Measurements from ENCODE around the gene TNK1. TPM values are rescaled to one million over a fixed set of nuclear protein-coding genes. Genes with fewer than 3 reads are reported as not detected.
A peak's percentile ranks its signal among the peaks of the same experiment; 100 is the strongest.

Gene TNK1
- total RNA-seq, 1 experiment from 2014 or later = 16.8 TPM

DNA sequence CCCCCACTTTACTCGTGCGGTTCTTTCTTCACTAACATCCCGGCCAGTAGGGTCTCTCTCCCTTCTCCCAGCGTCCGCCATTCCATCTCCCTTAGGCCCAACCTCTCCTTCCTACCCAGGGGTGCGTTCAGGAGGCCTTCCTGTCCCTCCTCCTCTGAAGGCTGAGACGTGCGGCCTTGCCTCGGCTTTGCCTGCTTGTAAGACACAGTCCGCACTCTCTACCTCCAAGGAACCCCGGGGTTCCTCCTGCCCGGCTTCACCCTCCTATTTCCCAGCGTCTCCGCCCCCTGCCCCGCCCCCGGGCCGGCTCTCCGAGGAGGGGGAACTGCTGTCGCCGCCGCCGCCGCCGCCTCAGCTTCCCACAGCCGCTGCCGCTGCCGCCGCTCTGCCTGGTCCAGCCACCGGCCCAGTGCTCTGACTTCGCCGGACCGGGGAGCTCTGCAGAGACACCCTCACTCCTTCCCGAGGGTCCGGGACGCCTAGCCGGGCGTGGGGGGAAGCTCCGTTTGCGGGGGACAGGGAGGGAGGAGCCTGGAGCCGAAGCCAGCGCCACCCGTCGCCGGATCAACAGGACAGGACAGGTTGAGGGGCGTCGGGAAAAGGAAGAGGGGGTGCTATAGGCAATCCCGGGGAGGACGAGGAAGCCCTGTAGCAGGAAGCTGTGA, 57.2 kb downstream of the TNK1 start:
- Histone ChIP-seq H3K27ac (ENCODE audit: low read depth, low read length) (no peak overlapping the region), H4K20me1 (ENCODE audit: insufficient read depth) (no peaks in the 10 kb centered on the region), H3K4me1 (ENCODE audit: control insufficient read depth in 1 of 2, insufficient read depth in 2 of 2, low read length in 2 of 2) (peaks cover 13 to 32% of the 10 kb centered on the region in 2 experiments), H2AFZ (ENCODE audit: low read depth, low read length, poor library complexity, severe bottlenecking) (no peak overlapping the region), H3K9me3 (ENCODE audit: control insufficient read depth in 1 of 2, insufficient read depth in 1 of 2, low read depth in 1 of 2, low read length in 2 of 2) (no peaks in the 10 kb centered on the region), H3K9ac (ENCODE audit: low read length) (0 out of 2 replicates have a peak overlapping the region, but pooled peaks have one; percentile 77), H3K79me2 (ENCODE audit: insufficient read depth, low read length) (no peaks in the 10 kb centered on the region), H3K36me3 (ENCODE audit: control insufficient read depth in 1 of 2, insufficient read depth in 2 of 2, low read length in 2 of 2) (no peaks in the 10 kb centered on the region), H3K4me2 (ENCODE audit: low read length) (no peak overlapping the region), H3K27me3 (ENCODE audit: insufficient read depth, low read length) (no peaks in the 10 kb centered on the region), H3K4me3 (replicated peaks in 1 of 2; ENCODE audit: low read depth in 1 of 2, low read length in 2 of 2) (no peak overlapping the region), H3K9me2 (ENCODE audit: insufficient read depth) (no peaks in the 10 kb centered on the region)
- no peak for ATAC-seq
- intact Hi-C loops (cut with micrococcal nuclease) = loop anchor here (1.0 to 10.0 kb wide), 6 partner anchors 44 to 249 kb away; partner anchors contain the start of genes CLDN7, PLSCR3, POLR2A and SENP3
- RAD21 ChIA-PET (ENCODE audit: low non-redundant PET in 1 of 2, low total read pairs in 2 of 2, uncharacterized antibody in 2 of 2, unreplicated experiment in 2 of 2) = no interaction called here
- POLR2A ChIA-PET = no interaction called here
- no peak for DNase-seq (ENCODE audit: low read depth, low spot score)
- no TSS peak for BruUV-seq (replicated peaks)
- CTCF ChIA-PET = no interaction called here
- TF ChIP-seq SRF (IDR thresholded peaks at IDR 0.05; ENCODE audit: low read depth) (no peak), ZNF274 (IDR thresholded peaks at IDR 0.05; ENCODE audit: low read depth, low read length) (no peak), YY1 (IDR thresholded peaks at IDR 0.05; ENCODE audit: extremely low read depth, insufficient replicate concordance, low read depth, low read length) (no peak), EZH2 (IDR thresholded peaks at IDR 0.05) (no peak), JUND (IDR thresholded peaks at IDR 0.05) (no peak), EGR1 (IDR thresholded peaks at IDR 0.05; ENCODE audit: low read depth) (no peak), ELF1 (IDR thresholded peaks at IDR 0.05; ENCODE audit: borderline replicate concordance, low read depth) (no peak), TCF7L2 (IDR thresholded peaks at IDR 0.05; ENCODE audit: borderline replicate concordance, extremely low read depth, insufficient read depth, insufficient read length) (no peak), ZFX (IDR thresholded peaks at IDR 0.05) (no peak)
- TF ChIP-seq, protein P1, sequence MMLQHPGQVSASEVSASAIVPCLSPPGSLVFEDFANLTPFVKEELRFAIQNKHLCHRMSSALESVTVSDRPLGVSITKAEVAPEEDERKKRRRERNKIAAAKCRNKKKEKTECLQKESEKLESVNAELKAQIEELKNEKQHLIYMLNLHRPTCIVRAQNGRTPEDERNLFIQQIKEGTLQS (IDR thresholded peaks at IDR 0.05) = no peak
- TF ChIP-seq, protein P2, sequence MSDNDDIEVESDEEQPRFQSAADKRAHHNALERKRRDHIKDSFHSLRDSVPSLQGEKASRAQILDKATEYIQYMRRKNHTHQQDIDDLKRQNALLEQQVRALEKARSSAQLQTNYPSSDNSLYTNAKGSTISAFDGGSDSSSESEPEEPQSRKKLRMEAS (IDR thresholded peaks at IDR 0.05) = no peak
- TF ChIP-seq, protein P3, sequence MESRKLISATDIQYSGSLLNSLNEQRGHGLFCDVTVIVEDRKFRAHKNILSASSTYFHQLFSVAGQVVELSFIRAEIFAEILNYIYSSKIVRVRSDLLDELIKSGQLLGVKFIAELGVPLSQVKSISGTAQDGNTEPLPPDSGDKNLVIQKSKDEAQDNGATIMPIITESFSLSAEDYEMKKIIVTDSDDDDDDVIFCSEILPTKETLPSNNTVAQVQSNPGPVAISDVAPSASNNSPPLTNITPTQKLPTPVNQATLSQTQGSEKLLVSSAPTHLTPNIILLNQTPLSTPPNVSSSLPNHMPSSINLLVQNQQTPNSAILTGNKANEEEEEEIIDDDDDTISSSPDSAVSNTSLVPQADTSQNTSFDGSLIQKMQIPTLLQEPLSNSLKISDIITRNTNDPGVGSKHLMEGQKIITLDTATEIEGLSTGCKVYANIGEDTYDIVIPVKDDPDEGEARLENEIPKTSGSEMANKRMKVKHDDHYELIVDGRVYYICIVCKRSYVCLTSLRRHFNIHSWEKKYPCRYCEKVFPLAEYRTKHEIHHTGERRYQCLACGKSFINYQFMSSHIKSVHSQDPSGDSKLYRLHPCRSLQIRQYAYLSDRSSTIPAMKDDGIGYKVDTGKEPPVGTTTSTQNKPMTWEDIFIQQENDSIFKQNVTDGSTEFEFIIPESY (IDR thresholded peaks at IDR 0.05; ENCODE audit: extremely low read depth, insufficient replicate concordance, low read length) = no peak
- TF ChIP-seq, protein P4, sequence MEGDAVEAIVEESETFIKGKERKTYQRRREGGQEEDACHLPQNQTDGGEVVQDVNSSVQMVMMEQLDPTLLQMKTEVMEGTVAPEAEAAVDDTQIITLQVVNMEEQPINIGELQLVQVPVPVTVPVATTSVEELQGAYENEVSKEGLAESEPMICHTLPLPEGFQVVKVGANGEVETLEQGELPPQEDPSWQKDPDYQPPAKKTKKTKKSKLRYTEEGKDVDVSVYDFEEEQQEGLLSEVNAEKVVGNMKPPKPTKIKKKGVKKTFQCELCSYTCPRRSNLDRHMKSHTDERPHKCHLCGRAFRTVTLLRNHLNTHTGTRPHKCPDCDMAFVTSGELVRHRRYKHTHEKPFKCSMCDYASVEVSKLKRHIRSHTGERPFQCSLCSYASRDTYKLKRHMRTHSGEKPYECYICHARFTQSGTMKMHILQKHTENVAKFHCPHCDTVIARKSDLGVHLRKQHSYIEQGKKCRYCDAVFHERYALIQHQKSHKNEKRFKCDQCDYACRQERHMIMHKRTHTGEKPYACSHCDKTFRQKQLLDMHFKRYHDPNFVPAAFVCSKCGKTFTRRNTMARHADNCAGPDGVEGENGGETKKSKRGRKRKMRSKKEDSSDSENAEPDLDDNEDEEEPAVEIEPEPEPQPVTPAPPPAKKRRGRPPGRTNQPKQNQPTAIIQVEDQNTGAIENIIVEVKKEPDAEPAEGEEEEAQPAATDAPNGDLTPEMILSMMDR (IDR thresholded peaks at IDR 0.05 in 2 of 3, conservative IDR thresholded peaks at IDR 0.05 in 1 of 3; ENCODE audit: borderline replicate concordance in 1 of 3, insufficient read depth in 1 of 3, low read depth in 2 of 3, low read length in 2 of 3) = no peak

Measured in HCT116 (cell line).